Astrocyte of the cerebellum (primary cell): ENCODE measurements around the gene SCGB1C2.

Experiments used
- DNase-seq: peaks from one replicate; pipeline ENCODE4 v3.0.0-alpha.2; 2011; ENCODE audit warnings: low read depth
- H3K4me3 ChIP-seq: 2 replicates; pipeline ENCODE4 v1.5.1; 2011; ENCODE audit warnings: mild to moderate bottlenecking, low read depth, low read length, moderate library complexity
- CTCF ChIP-seq: IDR thresholded peaks from 2 replicates; pipeline ENCODE4 v1.5.1; 2012; ENCODE audit warnings: low read length, low read depth, moderate library complexity, mild to moderate bottlenecking; ENCODE audit errors: missing control alignments
- in situ Hi-C: cut with HindIII; loops from 2 replicates; pipeline ENCODE4 v1.10.0; 2017; ENCODE audit warnings: low sequenced_read_pairs

Gene SCGB1C2

GRCh38 chr17:146983-147761 lies 9.8 kb downstream of the SCGB1C2 start:
- in situ Hi-C loops: no loop called here
- no peak for TF ChIP-seq CTCF
- DNase-seq: no peak

GRCh38 chr17:147796-148740 lies 10.7 kb downstream of the SCGB1C2 start:
- no peak for DNase-seq
- no peak for TF ChIP-seq CTCF
- in situ Hi-C loops: no loop called here
- no peak overlapping the region for H3K4me3 ChIP-seq

More at GRCh38 chr17:146983-147761, 9.8 kb downstream of the SCGB1C2 start:
- no peak overlapping the region for H3K4me3 ChIP-seq

GRCh38 chr17:148757-149156 lies 11.4 kb downstream of the SCGB1C2 start:
- DNase-seq: no peak
- TF ChIP-seq CTCF: no peak
- in situ Hi-C loops: no loop called here
- H3K4me3 ChIP-seq: no peak overlapping the region

GRCh38 chr17:149231-149630 lies 11.9 kb downstream of the SCGB1C2 start:
- DNase-seq: no peak
- TF ChIP-seq CTCF: no peak
- no peak overlapping the region for H3K4me3 ChIP-seq
- in situ Hi-C loops: no loop called here

GRCh38 chr17:149897-150584 lies 12.7 kb downstream of the SCGB1C2 start:
- H3K4me3 ChIP-seq: no peak overlapping the region
- in situ Hi-C loops: no loop called here
- no peak for DNase-seq
- no peak for TF ChIP-seq CTCF

GRCh38 chr17:151004-151403 lies 13.6 kb downstream of the SCGB1C2 start:
- DNase-seq: no peak

More at GRCh38 chr17:151004-151403, 13.6 kb downstream of the SCGB1C2 start:
- H3K4me3 ChIP-seq: no peak overlapping the region
- TF ChIP-seq CTCF: no peak
- in situ Hi-C loops: no loop called here
